Measurements from ENCODE around the gene AGRP. TPM values are rescaled to one million over a fixed set of nuclear protein-coding genes. Genes with fewer than 3 reads are reported as not detected.

Gene AGRP
- total RNA-seq, 1 experiment from 2014 or later: not detected

- DNase-seq (ENCODE audit: low spot score) (no peak), ATAC-seq (no peak)
- no peak for TF ChIP-seq TEAD1 (CRISPR knock-in tag; IDR thresholded peaks at IDR 0.05)
- Mint-ChIP-seq H3K27me3 (ENCODE audit: low read depth) (no peaks in the 10 kb centered on the region), H3K9me3 (no peaks in the 10 kb centered on the region), H3K4me1 (peaks cover 6% of the 10 kb centered on the region), H3K36me3 (0 out of 2 replicates have a peak, but pooled peaks cover 3% of the 10 kb centered on the region), H3K4me3 (no peak overlapping the region), H3K27ac (no peak overlapping the region)
- ChIA-PET POLR2A (interaction anchor here (1.4 kb wide), 1 partner anchor 14 kb away, joined by 3 read pairs; the partner anchor contains the start of gene HSD11B2), CTCF (interaction anchor here (1.0 to 12.8 kb wide), 17 partner anchors 9 to 371 kb away, joined by 3 to 234 read pairs (median 9); partner anchors contain the start of genes ATP6V0D1, FHOD1, HSD11B2 and KCTD19)
Measured at GRCh38 chr16:67445126-67445426, 38.3 kb downstream of the AGRP start.

GRCh38 chr16:67444259-67445125, 38.9 kb downstream of the AGRP start:
- DNase-seq (ENCODE audit: low spot score): peak; percentile 53
- H3K4me3 Mint-ChIP-seq: no peak overlapping the region
- H3K27me3 Mint-ChIP-seq (ENCODE audit: low read depth): no peaks in the 10 kb centered on the region
- ATAC-seq: peak; percentile 65
- no peaks in the 10 kb centered on the region for H3K9me3 Mint-ChIP-seq
- POLR2A ChIA-PET: interaction anchor here (0.6 to 1.1 kb wide), 2 partner anchors 14 to 154 kb away, joined by 5 to 6 read pairs; partner anchors contain the start of gene HSD11B2
- H3K27ac Mint-ChIP-seq: peak overlapping the region; percentile 83
- H3K36me3 Mint-ChIP-seq: 0 out of 2 replicates have a peak, but pooled peaks cover 3% of the 10 kb centered on the region
- CTCF ChIA-PET: interaction anchor here (0.9 to 12.8 kb wide), 18 partner anchors 9 to 372 kb away, joined by 3 to 234 read pairs (median 6); partner anchors contain the start of genes ATP6V0D1, FHOD1, HSD11B2 and KCTD19
- no peak for TF ChIP-seq KAT7 (CRISPR knock-in tag; IDR thresholded peaks at IDR 0.05; ENCODE audit: borderline replicate concordance)
- TF ChIP-seq ZNF671 (CRISPR knock-in tag; IDR thresholded peaks at IDR 0.05): no peak
- 0 out of 2 replicates have a peak, but pooled peaks have one; percentile 16 for TF ChIP-seq FOXK1 (CRISPR knock-in tag; IDR thresholded peaks at IDR 0.05)
- no peak for TF ChIP-seq EMX1 (CRISPR knock-in tag; IDR thresholded peaks at IDR 0.05)
- no peak for TF ChIP-seq IRF1 (CRISPR knock-in tag; IDR thresholded peaks at IDR 0.05)
- 0 out of 2 replicates have a peak, but pooled peaks have one; percentile 48 for TF ChIP-seq AFF4 (CRISPR knock-in tag; IDR thresholded peaks at IDR 0.05; ENCODE audit: borderline replicate concordance)
- H3K4me1 Mint-ChIP-seq: peaks cover 6% of the 10 kb centered on the region

GRCh38 chr16:67443265-67443664, 40.1 kb downstream of the AGRP start:
- ATAC-seq: no peak
- H3K4me1 Mint-ChIP-seq: peaks cover 6% of the 10 kb centered on the region
- no peak overlapping the region for H3K27ac Mint-ChIP-seq
- no peaks in the 10 kb centered on the region for H3K27me3 Mint-ChIP-seq (ENCODE audit: low read depth)
- no peak for DNase-seq (ENCODE audit: low spot score)
- ChIA-PET POLR2A (interaction anchor here (1.1 kb wide), 1 partner anchor 12 kb away, joined by 5 read pairs; the partner anchor contains the start of gene HSD11B2), CTCF (interaction anchor here (0.8 to 12.8 kb wide), 11 partner anchors 10 to 183 kb away, joined by 3 to 234 read pairs (median 12); partner anchors contain the start of genes HSD11B2, KCTD19, LRRC36 and PLEKHG4)
- no peaks in the 10 kb centered on the region for H3K9me3 Mint-ChIP-seq
- peaks cover 6% of the 10 kb centered on the region; the same call in 1 of the 2 replicates for H3K36me3 Mint-ChIP-seq
- H3K4me3 Mint-ChIP-seq: no peak overlapping the region
- TF ChIP-seq AR (CRISPR knock-in tag; IDR thresholded peaks at IDR 0.05) (no peak), ZBTB21 (CRISPR knock-in tag; IDR thresholded peaks at IDR 0.05; ENCODE audit: borderline replicate concordance) (no peak), FOXJ3 (CRISPR knock-in tag; IDR thresholded peaks at IDR 0.05; ENCODE audit: borderline replicate concordance) (no peak), NR1H2 (CRISPR knock-in tag; IDR thresholded peaks at IDR 0.05) (no peak), CBFB (CRISPR knock-in tag; IDR thresholded peaks at IDR 0.05; ENCODE audit: low read depth) (no peak), ZNF232 (CRISPR knock-in tag; IDR thresholded peaks at IDR 0.05) (no peak), RORB (CRISPR knock-in tag; IDR thresholded peaks at IDR 0.05) (no peak), ATF3 (CRISPR knock-in tag; conservative IDR thresholded peaks at IDR 0.05) (no peak), ZNF416 (CRISPR knock-in tag; IDR thresholded peaks at IDR 0.05) (no peak), HMGXB4 (CRISPR knock-in tag; IDR thresholded peaks at IDR 0.05) (no peak), GRHL2 (CRISPR knock-in tag; IDR thresholded peaks at IDR 0.05; ENCODE audit: insufficient replicate concordance, severe bottlenecking) (no peak), SP1 (CRISPR knock-in tag; conservative IDR thresholded peaks at IDR 0.05) (no peak), TP53 (CRISPR knock-in tag; IDR thresholded peaks at IDR 0.05) (no peak), MAX (CRISPR knock-in tag; IDR thresholded peaks at IDR 0.05) (no peak)
